NCI-H2029 treated with DMSO at 0.1 percent for 48 hours (cell line): ENCODE results near the gene TIMP3.

ENCODE experiments used
- DNase-seq: peaks from one replicate; lab custom pipeline; 2025; lab: John Stamatoyannopoulos, UW

Gene TIMP3

DNA sequence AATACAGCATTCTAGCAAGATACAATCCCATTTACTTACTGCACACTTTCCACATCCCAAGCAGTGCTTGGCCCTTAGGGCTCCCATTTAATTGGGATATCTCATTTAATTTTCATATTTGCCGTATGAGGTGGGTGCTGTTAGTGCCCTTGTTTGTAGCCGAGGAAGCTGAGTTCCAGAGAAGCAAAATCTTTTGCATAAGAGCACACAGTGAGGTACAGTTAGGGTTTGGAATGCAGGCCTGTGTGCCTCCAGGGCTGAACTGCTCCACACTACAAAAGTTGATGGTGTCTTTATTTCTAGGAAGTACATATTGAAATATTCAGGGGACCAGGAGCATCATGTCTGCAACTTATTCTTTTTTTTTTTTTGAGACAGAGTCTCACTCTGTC lies 15.5 kb upstream of the TIMP3 start:
- DNase-seq, result no peak

DNA sequence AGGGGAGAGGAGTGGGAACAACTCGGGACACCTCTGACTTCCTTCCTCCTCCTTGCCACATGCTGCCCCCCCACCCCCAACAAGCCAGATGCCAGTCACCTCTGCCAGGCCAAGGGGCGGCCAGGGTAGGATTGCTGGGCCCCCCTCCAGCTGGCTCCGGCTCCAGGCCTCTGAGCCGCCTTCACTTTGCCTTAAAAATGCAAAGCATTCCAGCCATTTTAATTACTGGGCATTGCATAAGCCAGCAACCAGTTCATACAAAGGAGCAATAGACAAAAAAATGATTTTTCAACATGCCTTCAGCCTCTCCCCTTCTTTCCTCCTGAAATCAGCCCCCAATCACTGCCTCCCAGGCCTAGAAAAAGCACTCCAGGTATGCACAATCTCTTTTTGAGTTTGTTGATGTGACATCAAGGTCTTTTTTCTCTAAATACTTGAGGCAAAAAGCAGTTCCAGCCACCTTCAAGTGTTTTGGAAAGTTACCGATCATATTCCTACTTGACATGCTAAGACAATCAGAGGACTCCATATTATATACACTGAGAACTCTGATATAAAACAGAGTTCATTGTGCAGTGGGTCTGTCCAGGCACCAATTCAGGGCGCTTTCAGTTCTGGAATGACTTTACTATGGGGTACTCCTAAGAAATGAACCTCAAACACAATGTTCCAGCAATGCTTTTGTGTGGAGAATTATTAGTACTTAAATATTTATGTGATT lies 12.4 kb upstream of the TIMP3 start:
- DNase-seq, result no peak

DNA sequence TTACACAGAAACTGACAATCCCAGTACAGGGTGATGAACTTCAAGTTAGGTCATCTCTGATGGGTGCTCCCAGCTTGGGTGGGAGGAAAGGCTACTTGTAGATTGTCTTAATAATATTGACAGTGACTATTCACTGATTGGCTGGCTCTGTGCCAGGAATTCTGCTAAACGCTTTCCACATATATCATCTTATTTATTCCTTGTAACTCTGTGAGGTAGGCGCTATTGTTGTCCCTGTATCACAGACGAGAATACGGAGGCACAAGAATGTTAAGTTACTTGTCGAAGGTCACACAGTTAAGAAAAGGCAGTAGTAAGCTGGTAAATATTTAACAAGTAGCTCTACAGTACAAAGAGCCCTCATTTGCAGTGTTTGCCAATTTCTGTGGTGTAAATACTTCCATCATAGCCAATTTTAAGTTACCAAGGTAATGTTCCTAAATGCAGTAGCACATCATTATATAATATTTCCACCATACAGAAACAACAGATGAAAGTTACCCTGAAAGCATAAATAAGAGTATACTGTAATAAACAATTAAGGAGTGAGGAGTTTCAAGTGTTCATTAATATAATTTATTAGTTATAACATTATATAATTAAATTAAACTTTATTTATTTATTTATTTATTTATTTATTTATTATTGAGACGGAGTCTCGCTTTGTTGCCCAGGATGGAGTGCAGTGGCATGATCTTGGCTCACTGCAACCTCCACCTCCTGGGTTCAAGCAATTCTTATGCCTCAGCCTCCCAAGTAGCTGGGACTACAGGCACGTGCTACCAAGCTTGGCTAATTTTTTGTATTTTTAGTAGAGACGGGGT lies 11.5 kb upstream of the TIMP3 start:
- no peak for DNase-seq

DNA sequence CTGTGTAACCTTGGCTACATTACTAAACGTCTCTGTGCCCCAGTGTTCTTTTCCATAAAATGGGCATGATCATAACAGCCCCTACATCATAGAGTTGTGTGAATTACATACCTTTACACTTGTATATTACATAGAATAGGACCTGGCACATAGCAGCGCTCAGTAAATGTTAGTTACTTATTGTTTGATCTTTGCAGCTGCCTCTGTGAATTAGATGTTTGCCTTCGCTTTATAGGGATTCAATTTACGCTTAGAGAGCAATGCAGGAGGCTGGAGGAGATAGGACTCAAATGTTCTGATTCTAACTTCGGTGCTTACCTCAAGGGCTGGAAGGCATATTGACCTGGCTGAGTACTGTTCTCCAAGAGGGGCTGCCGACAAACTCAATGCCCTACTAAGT lies 10.4 kb upstream of the TIMP3 start:
- DNase-seq, result no peak

DNA sequence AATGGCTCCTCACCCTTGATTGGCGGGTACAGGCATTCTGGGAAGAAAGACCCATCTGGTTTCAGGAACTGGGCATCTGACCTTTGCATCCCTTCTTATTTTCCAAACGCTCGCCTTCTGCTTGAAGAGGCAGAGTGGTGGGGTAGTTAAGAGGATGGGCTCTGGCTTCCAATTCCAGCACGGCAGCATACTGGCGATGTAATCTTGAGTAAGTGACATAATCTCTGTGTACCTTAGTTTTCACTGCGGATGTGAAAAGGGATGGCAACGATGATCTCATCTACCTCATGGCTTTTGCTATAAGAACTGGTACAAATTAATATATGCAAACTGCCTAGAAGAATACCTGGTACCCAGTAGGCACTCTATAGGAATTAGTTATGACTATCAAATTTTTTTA lies 10.0 kb upstream of the TIMP3 start:
- no peak for DNase-seq

DNA sequence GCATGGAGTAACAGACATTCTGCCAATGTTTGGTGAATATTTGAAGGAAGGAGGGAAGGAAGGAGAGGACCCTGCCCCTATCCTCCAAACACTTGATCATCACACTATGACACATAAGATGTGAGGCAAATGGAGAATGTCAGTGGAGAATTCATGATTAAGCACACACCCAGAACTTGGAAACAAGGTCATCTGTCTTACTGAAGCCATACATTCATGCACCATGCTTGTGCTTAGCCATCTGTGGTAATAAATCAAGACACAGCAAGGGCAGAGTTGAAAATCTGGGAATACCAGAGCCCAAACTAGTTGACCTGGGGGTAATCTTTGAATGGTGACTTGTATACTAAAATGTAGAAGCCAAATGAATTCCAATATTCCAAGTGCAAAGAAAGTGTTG lies 7.9 kb upstream of the TIMP3 start:
- no peak for DNase-seq

DNA sequence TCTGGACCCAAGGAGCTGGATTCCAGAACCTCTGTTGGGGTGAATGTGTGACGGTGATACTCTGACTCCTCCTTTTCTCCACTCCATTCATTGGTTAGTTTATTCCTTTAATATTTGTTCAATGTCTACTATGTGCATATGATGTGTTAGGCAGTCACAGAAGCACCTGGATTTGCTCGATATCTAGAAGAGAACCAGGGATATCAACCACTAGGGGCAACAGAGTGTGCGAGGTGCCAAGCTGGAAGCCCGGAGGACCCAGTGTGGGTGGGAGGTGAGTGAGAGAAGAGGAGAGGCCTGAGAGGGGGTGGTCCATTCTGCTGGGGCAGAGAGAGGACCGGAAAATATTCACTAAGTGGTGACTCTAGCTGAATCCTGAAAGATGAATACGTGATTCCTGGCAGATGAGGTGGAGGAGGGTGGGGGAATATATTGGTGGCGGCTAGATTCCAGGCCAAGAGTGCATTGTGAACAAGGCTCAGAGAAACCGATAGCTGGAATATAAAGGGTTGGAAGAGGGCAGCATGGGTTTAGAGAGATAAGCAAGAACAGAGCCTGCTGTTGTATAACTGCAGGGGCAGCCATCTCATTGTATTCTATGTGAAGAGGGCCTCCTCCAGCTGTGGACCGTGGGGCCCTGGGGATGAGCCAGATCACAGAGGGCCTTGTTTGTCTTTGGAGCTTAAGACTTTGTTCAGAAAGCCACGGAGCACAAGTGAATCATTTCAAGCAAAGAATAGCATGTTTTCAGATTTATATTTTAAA lies 6.9 kb upstream of the TIMP3 start:
- DNase-seq, result no peak

DNA sequence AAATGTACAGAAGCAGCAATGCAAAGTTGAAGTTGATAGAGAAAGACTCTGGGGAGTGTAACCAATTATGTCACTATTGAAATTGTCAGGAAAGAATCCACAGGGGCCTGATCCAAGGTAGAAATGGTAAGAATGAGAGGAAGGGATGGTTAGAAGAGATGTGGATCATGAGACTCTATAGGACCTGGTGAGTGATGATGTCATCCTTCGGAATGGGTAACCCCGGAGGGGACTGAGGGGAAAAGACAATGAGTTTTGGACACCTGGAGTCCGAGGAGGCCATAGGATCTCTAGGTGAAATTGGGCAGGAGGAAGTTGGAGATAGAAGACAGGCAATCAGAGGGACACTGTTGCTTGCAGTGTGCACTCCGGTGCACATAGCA lies 6.3 kb upstream of the TIMP3 start:
- DNase-seq, result no peak

DNA sequence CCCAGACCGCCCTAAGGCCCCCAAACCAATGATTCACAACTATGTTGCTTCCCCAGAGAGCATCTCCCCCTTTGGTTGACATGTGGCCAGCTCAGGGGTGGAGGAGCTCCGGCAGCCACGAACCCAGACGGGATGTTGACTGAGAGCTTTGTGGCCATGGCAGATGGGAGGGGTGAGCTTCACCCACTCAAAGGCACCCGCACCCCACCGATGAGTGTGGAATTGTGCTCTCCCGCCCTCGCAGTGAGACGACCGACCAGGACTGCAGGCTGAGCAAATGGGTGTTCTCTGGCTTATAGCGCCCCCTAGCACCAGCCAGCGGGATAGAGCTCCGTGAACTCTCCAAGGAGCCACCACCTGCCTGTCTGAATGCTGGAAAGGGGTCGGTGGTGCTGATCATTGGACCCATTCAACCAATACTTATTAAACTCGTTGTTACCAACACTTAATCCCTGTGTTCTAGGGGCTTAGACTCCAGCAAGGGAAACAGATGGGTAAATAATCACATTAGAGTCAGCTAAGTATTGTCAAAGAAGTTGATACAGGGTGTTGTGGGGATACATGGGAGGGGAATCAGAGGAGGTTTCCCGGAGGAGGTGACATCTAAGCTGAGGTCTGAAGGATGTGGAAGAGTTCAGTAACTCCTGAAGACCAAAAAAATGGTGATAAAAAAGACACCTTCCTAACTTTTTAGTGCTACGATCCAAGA lies 4.5 kb upstream of the TIMP3 start:
- no peak for DNase-seq

DNA sequence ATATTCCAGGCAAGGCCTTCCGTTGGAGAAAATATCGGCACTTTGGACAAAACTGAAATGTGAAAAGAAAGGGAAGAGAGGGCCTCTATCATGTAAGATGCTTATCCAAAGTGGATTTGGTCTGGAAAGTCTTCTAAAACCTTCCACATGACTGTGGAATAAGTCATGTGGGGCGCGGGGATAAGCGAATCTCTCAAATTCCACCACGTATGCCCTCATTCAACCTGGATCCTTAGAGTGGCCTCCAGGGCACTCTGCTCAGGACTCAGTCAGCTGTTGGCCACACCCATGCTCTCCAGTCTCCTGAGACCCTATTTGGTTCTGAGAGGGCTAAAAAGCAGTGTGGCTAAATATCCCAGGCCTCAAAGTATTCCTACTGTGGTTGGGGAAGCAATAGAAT lies 2.0 kb upstream of the TIMP3 start:
- no peak for DNase-seq

DNA sequence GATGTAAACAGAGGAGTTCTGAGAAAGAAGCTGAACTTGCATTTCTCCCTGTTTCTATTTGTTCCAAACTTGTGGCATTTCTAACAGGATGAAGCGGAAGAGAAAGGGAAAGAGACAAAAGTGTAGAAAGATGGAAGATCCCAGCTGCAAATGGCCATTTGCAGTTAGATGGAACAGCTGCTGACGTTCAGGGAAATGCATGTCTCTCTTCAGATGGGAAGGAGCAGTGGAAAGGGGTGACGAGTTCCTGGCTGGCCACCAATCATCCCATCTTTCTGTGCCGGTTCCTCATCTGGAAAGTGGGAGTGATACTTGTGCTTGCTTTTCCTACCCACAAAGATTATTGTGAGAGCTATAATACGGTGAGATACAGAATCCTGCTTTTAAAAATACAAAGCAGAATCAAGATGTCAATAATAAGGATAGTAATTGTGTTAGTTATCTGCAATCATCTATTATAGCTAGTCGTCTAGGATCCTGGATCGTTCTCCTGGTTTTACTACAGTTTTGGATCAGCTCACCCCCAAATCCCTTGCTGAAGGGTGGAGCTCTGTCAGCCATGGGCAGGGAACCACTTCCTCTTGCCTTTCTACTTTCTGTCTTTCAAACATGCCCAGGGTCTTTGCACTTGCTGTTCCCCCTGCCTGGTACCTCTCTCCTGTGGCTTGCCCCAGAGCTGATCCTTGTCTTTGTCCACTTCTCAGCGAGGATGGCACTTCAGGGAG lies 1.2 kb upstream of the TIMP3 start:
- no peak for DNase-seq

DNA sequence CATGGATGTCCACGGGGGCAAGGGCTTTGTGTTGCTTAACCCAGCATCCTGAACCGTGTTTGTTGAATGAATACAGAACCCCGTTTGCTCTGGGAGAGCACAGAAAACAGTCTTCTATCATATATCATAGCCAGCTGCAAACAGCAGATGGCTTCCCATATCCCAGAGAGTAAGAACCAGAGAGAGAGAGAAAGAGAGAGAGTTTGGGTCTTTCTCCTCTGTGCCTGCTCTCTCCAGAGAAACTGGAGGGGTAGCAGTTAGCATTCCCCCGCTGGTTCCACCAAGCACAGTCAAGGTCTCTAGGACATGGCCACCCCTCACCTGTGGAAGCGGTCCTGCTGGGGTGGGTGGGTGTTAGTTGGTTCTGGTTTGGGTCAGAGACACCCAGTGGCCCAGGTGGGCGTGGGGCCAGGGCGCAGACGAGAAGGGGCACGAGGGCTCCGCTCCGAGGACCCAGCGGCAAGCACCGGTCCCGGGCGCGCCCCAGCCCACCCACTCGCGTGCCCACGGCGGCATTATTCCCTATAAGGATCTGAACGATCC lies 440 bp upstream of the TIMP3 start:
- DNase-seq, result no peak

DNA sequence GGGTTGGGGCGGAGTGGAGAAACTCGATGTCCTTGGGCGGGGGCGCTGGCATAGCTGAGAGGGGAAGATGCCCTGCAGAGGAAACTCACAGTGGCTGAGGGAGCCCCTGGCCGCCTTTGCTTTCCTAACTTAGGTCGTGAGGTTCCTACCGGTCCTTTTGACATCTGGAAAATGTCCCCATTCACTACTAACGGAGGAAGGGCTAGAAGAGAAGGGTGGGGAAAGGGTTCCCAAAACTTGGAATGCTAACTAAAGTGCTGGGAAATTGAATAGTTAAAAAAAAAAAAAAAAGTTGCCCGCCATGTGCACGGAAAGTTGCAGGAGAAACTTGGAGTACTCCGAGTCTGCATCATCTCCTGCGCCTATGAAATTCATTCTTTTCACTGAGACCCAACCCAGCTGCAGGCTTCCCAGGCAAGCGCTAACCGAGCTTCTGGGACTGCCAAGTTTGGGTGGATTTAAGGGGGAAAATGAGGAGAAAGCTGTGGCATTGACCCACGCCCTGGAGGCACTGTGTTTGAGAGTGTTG lies 796 bp downstream of the TIMP3 start:
- DNase-seq, result no peak

DNA sequence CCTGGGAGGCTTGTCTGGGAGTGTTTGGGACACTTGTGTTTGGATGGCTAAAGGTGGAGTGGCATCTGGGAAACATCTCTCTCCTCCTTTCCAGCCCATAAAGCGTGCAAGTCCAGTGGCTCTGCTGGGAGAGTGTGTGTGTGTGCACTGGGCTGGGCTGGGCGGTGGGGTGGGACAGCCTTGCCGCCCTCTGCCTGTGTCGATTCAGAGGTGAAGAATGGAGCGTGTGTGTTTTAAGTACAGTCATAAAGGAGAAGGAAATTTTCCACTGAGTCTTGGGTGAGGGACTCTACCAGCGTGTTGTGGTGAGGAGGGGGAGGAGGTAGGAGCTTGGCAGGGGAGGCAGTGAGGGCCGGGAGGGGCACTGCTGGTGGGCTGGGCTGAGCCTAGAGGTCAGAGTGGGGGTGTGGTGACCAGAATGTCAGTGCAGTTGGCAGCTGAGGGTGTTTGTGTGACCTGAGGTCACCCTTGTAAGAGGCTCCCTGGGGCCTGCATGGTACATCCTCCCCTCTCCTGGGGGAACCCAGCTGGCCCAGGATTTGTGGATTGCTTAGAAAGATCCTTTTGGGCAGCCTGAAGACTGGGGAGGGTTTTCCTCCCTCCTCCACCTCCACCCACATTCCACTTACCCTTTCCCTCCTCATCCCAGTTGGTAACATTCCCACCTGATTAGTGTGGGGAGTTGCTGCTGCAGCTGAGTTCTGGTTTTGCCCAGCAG lies 1.7 kb downstream of the TIMP3 start:
- no peak for DNase-seq

DNA sequence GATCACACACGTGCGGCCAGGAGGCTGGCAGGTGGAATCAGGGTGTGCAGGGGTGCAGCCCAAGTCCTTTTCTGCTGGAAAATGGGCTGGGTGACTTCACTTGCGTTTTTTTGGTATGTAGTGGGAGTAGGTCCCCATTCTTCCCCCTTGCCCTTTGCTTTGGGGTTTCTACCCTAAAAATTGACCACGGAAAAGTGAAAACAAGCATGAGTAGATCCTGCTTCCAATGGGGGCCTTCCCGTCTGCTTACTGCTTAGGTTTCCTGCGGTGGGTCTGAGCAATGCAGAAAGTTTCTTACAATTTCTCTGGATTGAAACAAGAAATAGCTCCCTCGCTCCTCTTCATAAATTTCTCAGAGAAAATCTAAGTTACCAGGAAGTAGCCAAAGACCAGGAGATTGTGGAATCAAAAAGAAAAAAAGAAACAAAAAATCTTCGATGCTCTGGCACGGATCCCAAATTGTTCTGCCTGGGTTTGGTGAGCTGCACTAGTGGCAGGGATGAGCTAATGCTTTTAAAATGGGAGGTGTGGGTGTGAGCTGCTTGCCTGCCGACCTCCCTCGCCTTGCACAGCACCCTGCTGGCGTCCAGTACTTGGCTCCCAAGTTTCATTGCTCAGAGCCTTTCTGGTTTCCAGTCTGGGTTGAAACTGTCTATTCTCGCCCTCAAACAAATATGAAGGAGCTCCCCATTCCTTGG lies 2.4 kb downstream of the TIMP3 start:
- no peak for DNase-seq

DNA sequence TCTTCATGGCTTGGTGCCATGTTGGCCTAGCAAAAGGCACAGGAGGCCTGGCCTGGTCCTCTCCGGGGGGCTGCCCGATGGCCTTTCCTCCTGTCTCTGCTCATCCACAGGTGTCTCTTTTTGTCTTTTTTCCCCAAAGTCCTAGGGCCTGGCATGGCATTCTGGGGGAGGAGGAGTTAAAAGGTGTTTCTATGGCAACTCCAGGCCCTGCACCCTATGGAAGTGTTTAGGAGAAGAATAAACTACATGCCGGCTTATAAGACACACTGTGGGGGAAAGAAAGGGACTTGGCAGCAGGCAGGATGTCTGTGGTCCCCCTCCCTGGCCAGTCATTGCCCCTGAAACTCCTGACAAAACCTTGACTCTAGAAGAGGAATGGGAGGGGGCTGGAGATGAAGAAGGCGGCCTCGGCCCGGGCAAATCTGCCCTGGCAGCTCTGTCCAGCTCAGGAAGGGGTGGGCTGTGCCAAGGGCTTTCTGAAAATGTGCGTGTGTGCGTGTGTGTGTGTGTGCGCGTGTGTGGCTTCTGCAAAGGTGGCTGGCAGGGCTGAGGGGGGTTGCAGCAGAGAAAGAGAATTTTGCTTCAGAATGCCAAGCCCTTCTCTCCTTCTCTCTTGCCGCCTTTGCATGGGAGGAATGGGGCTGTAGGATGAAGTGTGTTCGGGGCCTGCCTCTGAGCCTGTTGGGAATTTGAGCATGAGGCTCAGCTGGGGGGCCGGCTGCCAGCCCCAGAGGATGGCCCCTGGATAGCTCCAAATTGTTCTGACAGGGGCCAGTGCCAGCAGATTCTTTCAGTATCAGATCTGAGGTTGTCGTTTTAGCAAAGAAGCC lies 3.2 kb downstream of the TIMP3 start:
- no peak for DNase-seq

DNA sequence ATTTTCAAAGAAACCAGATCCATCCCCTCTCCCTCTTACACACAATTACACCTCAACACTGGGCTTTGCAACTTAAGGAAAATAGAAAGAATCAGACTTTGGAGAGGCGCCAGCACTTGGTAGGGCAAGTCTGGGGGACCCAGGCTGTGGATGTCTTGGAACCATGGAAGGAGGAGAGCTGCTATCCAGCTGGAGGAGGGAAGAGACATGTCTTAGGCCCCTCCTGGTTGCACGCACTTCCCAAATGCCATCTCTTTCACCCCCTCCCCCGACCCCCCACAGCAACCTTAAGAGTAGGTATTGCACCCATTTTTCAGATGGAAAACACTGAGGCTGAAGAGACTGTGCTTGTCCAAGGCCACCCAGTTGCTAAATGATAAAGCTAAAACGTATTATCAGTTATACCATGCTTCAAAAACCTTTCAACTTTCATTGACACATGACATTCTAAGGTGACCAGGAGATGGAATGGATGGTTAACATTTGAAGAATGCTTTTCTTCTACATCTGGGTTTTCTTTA lies 3.9 kb downstream of the TIMP3 start:
- no peak for DNase-seq

DNA sequence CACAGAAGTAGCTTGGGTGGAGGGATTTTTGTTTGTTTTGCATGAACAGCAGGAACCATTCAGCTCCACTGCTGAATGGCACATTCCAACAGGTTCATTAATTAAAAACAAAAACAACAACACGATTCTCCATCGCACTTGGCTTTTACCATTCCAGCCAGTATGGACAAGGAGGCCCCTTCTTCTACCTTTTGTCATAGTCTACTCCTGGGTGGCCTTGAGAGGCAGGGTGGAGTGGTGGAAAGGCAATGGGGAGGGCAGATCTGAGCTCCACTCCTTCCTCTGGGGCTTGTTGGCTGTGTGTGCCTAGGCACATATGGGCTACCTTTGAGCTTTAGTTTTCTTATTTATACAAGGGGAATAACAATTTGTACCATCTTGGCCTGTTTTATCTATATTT lies 4.8 kb downstream of the TIMP3 start:
- DNase-seq, result no peak

DNA sequence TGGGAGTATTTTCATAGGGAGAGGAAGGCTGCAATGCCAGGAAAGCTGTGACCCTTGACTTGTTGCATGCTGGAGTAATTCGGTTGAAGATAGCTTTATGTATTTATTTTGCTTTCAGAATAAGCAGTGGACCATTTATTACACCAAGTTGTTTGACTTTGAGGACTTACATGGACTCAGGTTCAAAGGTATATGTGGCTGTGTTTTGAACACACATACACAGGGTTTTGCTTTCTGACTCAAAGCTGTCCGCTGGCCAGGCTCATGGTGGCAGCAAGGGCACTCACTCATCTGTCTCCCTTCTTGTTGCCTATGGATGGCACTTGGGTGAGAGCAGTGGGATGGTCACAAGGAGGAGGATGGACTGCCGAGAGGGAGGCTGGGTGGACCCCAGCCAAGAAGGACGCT lies 6.5 kb downstream of the TIMP3 start:
- DNase-seq, result no peak
